Prostate gland (tissue), 2 donors: ENCODE results near the gene VIPR2. TPM values are rescaled to one million over a fixed set of nuclear protein-coding genes. Genes with fewer than 3 reads are reported as not detected.

Source experiments
- DNase-seq: peaks from one replicate; pipeline ENCODE4 v3.0.0-alpha.2; 2019; ENCODE audit warnings: low spot score
- H3K27ac ChIP-seq, 2 donors: fragments of 200-600 bp; sonication (generic); 2 replicates each; pipeline ENCODE4 v1.5.1; 2017 to 2019
- H3K27me3 ChIP-seq: fragments of 200-600 bp; sonication (generic); replicated peaks from 2 replicates; pipeline ENCODE4 v1.5.1; 2019; ENCODE audit not compliant: insufficient read depth
- H3K36me3 ChIP-seq, 2 donors: fragments of 200-600 bp; sonication (generic); 1 replicate in 1 of 2; 2 replicates in 1 of 2; pipeline versions ENCODE4 v1.5.1 to v1.8.1; 2017 to 2019
- H3K4me1 ChIP-seq: fragments of 200-600 bp; sonication (generic); replicated peaks from 2 replicates; pipeline ENCODE4 v1.5.1; 2019
- H3K4me3 ChIP-seq, 2 donors: fragments of 200-600 bp; sonication (generic); 2 replicates each; pipeline ENCODE4 v1.5.1; 2017 to 2019
- H3K9me3 ChIP-seq: fragments of 200-600 bp; sonication (generic); 2 replicates; pipeline ENCODE4 v1.5.1; 2017
- CTCF ChIP-seq, 4 experiments: fragments of 200-600 bp in 2 of 4; fragments of 450-650 bp in 2 of 4; sonication (generic) in 2 of 4; IDR thresholded peaks; 1 replicate in 3 of 4; 2 replicates in 1 of 4; pipeline ENCODE4 v1.5.1; 2016 to 2019; ENCODE audit warnings: antibody characterized with exemption in 4 of 4, mild to moderate bottlenecking in 2 of 4, moderate library complexity in 2 of 4
- POLR2A ChIP-seq: fragments of 450-650 bp; IDR thresholded peaks from one replicate; pipeline ENCODE4 v1.6.1; 2016; ENCODE audit warnings: antibody characterized with exemption, mild to moderate bottlenecking
- POLR2AphosphoS5 ChIP-seq: sonication (generic); formaldehyde crosslinking; IDR thresholded peaks from one replicate; pipeline ENCODE4 v1.6.1; 2017; ENCODE audit warnings: antibody characterized with exemption
- WGBS: methylation state at CpG from one replicate; pipeline ENCODE4 v1.1.5; 2018; 5-methylcytosine and 5-hydroxymethylcytosine counted together
- intact Hi-C: fragments of 100-400 bp; cut with DNase I; formaldehyde crosslinking; loops from one replicate; pipeline ENCODE4 v1.14.2; 2022
- total RNA-seq, 2 donors: library from RNA; depleted of rRNA; stranded (reverse); fragments of >200 nt; gene quantifications; one replicate each; pipeline ENCODE4 v1.1.0, GENCODE V29; 2016

VIPR2 gene
- total RNA-seq, 2 donors from 2014 or later = 1.0 to 13.5 TPM

- WGBS = 96% methylated on average over 4 of the region's 4 CpGs
- Histone ChIP-seq H3K27me3 (no peaks in the 10 kb centered on the region), H3K4me3 (no peak overlapping the region), H3K4me1 (no peaks in the 10 kb centered on the region), H3K36me3 (no peaks in the 10 kb centered on the region), H3K27ac (no peak overlapping the region), H3K9me3 (no peaks in the 10 kb centered on the region)
- DNase-seq = no peak
- TF ChIP-seq POLR2A (no peak), POLR2AphosphoS5 (no peak), CTCF (IDR thresholded peaks at IDR 0.05) (no peak)
- intact Hi-C loops = no loop called here
Observed at GRCh38 chr7:159057647-159058046, 87.0 kb downstream of the VIPR2 start.

- no peaks in the 10 kb centered on the region for H3K9me3 ChIP-seq
- H3K36me3 ChIP-seq = no peaks in the 10 kb centered on the region
- no peak overlapping the region for H3K27ac ChIP-seq
- 85% methylated on average over 5 of the region's 5 CpGs for WGBS
- DNase-seq = no peak
- intact Hi-C loops = no loop called here
- no peaks in the 10 kb centered on the region for H3K4me1 ChIP-seq
- H3K4me3 ChIP-seq = no peak overlapping the region
- no peak for TF ChIP-seq CTCF (IDR thresholded peaks at IDR 0.05)
- H3K27me3 ChIP-seq = no peaks in the 10 kb centered on the region
Observed at GRCh38 chr7:159056737-159057136, 87.9 kb downstream of the VIPR2 start.

- DNase-seq = no peak
- Histone ChIP-seq H3K27ac (no peak overlapping the region), H3K9me3 (no peaks in the 10 kb centered on the region), H3K4me3 (no peak overlapping the region), H3K27me3 (no peaks in the 10 kb centered on the region), H3K4me1 (no peaks in the 10 kb centered on the region), H3K36me3 (no peaks in the 10 kb centered on the region)
- TF ChIP-seq POLR2AphosphoS5 = no peak
- no peak for TF ChIP-seq POLR2A
- no peak for TF ChIP-seq CTCF (IDR thresholded peaks at IDR 0.05)
- 50% methylated on average over 2 of the region's 2 CpGs for WGBS
- intact Hi-C loops = no loop called here
Observed at GRCh38 chr7:159051916-159052315, 92.8 kb downstream of the VIPR2 start.

GRCh38 chr7:159050704-159051103 lies 94.0 kb downstream of the VIPR2 start:
- H3K27ac ChIP-seq = no peak overlapping the region
- WGBS = 89% methylated on average over 2 of the region's 2 CpGs
- no peak for DNase-seq
- no peak overlapping the region for H3K4me3 ChIP-seq
- TF ChIP-seq POLR2AphosphoS5 = no peak
- no peak for TF ChIP-seq POLR2A
- TF ChIP-seq CTCF (IDR thresholded peaks at IDR 0.05) = no peak
- intact Hi-C loops = no loop called here
- no peaks in the 10 kb centered on the region for H3K9me3 ChIP-seq
- no peaks in the 10 kb centered on the region for H3K4me1 ChIP-seq
- H3K36me3 ChIP-seq = no peaks in the 10 kb centered on the region
- H3K27me3 ChIP-seq = no peaks in the 10 kb centered on the region

- H3K4me3 ChIP-seq = no peak overlapping the region
- no peaks in the 10 kb centered on the region for H3K36me3 ChIP-seq
- H3K27ac ChIP-seq = no peak overlapping the region
- peak; percentile 1 for DNase-seq
- intact Hi-C loops = no loop called here
- TF ChIP-seq POLR2AphosphoS5 = no peak
- no peak for TF ChIP-seq POLR2A
- no peak for TF ChIP-seq CTCF (IDR thresholded peaks at IDR 0.05)
- no peaks in the 10 kb centered on the region for H3K9me3 ChIP-seq
- no peaks in the 10 kb centered on the region for H3K27me3 ChIP-seq
- WGBS = 76% methylated on average over 15 of the region's 15 CpGs
- no peaks in the 10 kb centered on the region for H3K4me1 ChIP-seq
Observed at GRCh38 chr7:159049266-159050025, 95.2 kb downstream of the VIPR2 start.
